AG08395 (cell line): ENCODE data around the gene THRSP.
"Not testable (repeated sequence)": the region's sequence is repeated elsewhere in the genome, so short reads cannot be mapped to it uniquely, and the experiment has no call there.

Source experiments
- DNase-seq: peaks from one replicate; pipeline ENCODE4 v3.0.0; 2012; ENCODE audit warnings: mixed read lengths, low spot score

The THRSP gene

GRCh38 chr11:78066471-78066870 is 2.8 kb downstream of the THRSP start:
- no peak for DNase-seq

GRCh38 chr11:78067704-78068103 is 4.0 kb downstream of the THRSP start:
- DNase-seq, result no peak

- no peak for DNase-seq
Measured at GRCh38 chr11:78069465-78069864, 5.8 kb downstream of the THRSP start.

- no peak for DNase-seq
Measured at GRCh38 chr11:78070621-78071020, 7.0 kb downstream of the THRSP start.

GRCh38 chr11:78071717-78072116 is 8.1 kb downstream of the THRSP start:
- DNase-seq, result no peak

GRCh38 chr11:78072455-78072854 is 8.8 kb downstream of the THRSP start:
- DNase-seq, result no peak

- DNase-seq, result no peak
Measured at GRCh38 chr11:78074756-78075155, 11.1 kb downstream of the THRSP start.

GRCh38 chr11:78076733-78077403 is 13.2 kb downstream of the THRSP start:
- no peak for DNase-seq

GRCh38 chr11:78077592-78077991 is 13.9 kb downstream of the THRSP start:
- not testable (repeated sequence) for DNase-seq

GRCh38 chr11:78078218-78079167 is 14.8 kb downstream of the THRSP start:
- DNase-seq, result no peak

GRCh38 chr11:78079232-78080083 is 15.8 kb downstream of the THRSP start, which contains the start of gene NDUFC2:
Gene NDUFC2, minus strand, starts transcription at chr11:78079862. Its CDS starts 118 bp downstream, at chr11:78079744.
- DNase-seq, result peak; percentile 87

GRCh38 chr11:78080084-78080817 is 16.6 kb downstream of the THRSP start:
- DNase-seq, result no peak

GRCh38 chr11:78080818-78081495 is 17.3 kb downstream of the THRSP start:
- DNase-seq, result no peak

GRCh38 chr11:78081583-78081982 is 17.9 kb downstream of the THRSP start:
- no peak for DNase-seq

GRCh38 chr11:78082146-78082545 is 18.5 kb downstream of the THRSP start:
- no peak for DNase-seq

- no peak for DNase-seq
Measured at GRCh38 chr11:78083021-78083420, 19.4 kb downstream of the THRSP start.

GRCh38 chr11:78084506-78084905 is 20.8 kb downstream of the THRSP start:
- not testable (repeated sequence) for DNase-seq

GRCh38 chr11:78085972-78086371 is 22.3 kb downstream of the THRSP start:
- DNase-seq, result no peak

- DNase-seq, result not testable (repeated sequence)
Measured at GRCh38 chr11:78086521-78087074, 22.9 kb downstream of the THRSP start.

- no peak for DNase-seq
Measured at GRCh38 chr11:78094250-78094649, 30.6 kb downstream of the THRSP start.
